ENCODE results near the gene PCDHGA9.
"Not testable (repeated sequence)": the region's sequence is repeated elsewhere in the genome, so short reads cannot be mapped to it uniquely, and the experiment has no call there.

The PCDHGA9 gene

GRCh38 chr5:141383345-141383744, 19.2 kb upstream of the PCDHGA9 start:
- no peak for DNase-seq (ENCODE audit: low read depth, low spot score)

GRCh38 chr5:141384471-141385267, 17.9 kb upstream of the PCDHGA9 start:
- no peak for DNase-seq (ENCODE audit: low read depth, low spot score)

DNA sequence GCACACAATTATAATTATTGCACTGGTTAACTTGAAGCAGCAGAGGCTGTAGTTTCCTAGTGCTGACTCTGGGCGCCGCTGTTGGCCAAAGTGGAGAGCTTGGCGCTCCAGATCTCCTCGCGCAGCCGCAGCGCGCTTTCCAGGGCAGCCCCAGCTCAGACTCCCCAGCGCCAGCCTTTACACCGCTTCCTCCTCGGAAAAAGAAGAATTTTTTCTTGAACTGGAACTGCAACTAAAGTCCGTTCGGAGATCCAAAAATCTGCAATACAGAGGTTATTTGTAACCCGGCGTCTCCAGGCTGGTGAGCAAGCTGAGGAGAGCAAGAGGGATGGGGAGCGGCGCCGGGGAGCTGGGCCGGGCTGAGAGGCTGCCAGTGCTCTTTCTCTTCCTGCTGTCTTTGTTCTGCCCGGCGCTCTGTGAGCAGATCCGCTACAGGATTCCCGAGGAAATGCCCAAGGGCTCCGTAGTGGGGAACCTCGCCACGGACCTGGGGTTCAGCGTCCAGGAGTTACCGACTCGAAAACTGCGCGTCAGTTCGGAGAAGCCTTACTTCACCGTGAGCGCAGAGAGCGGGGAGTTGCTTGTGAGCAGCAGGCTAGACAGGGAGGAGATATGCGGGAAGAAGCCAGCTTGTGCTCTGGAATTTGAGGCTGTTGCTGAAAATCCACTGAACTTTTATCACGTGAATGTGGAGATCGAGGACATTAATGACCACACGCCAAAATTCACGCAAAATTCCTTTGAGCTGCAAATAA, 14.8 kb upstream of the PCDHGA9 start, which contains the start of gene PCDHGB4:
Gene PCDHGB4 (plus strand): TSS at position 142 of the 755 bp plus-strand sequence. CDS start 187 bp downstream, at position 329.
- DNase-seq (ENCODE audit: low read depth, low spot score) = peak; percentile 62

GRCh38 chr5:141388661-141389060, 13.9 kb upstream of the PCDHGA9 start:
- DNase-seq (ENCODE audit: low read depth, low spot score) = no peak

DNA sequence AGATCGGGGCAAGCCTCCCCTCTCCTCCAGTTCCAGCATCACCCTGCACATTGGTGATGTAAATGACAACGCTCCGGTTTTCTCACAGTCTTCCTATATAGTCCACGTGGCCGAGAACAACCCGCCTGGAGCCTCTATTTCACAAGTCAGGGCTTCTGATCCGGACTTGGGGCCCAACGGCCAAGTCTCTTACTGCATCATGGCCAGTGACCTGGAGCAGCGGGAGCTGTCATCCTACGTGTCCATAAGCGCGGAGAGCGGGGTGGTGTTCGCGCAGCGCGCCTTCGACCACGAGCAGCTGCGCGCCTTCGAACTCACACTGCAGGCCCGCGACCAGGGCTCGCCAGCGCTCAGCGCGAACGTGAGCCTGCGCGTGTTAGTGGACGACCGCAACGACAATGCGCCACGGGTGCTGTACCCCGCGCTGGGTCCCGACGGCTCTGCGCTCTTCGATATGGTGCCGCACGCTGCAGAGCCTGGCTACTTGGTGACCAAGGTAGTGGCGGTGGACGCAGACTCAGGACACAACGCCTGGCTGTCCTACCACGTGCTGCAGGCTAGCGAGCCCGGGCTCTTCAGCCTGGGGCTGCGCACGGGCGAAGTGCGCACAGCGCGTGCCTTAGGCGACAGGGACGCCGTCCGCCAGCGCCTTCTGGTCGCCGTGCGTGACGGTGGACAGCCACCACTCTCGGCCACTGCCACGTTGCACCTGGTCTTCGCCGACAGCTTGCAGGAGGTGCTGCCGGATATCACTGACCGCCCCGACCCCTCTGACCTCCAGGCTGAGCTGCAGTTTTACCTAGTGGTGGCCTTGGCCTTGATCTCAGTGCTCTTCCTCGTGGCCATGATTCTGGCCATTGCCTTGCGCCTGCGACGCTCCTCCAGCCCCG, 13.2 kb upstream of the PCDHGA9 start:
- no peak for DNase-seq (ENCODE audit: low read depth, low spot score)

GRCh38 chr5:141392429-141393198, 10.0 kb upstream of the PCDHGA9 start, which contains the start of gene PCDHGA8:
Gene PCDHGA8 (plus strand): TSS chr5:141392633. CDS start chr5:141392814, 181 bp downstream.
- no peak for DNase-seq (ENCODE audit: low read depth, low spot score)

- DNase-seq (ENCODE audit: low read depth, low spot score) = no peak
These were observed 9.3 kb upstream of the PCDHGA9 start for GRCh38 chr5:141393267-141393666.

DNA sequence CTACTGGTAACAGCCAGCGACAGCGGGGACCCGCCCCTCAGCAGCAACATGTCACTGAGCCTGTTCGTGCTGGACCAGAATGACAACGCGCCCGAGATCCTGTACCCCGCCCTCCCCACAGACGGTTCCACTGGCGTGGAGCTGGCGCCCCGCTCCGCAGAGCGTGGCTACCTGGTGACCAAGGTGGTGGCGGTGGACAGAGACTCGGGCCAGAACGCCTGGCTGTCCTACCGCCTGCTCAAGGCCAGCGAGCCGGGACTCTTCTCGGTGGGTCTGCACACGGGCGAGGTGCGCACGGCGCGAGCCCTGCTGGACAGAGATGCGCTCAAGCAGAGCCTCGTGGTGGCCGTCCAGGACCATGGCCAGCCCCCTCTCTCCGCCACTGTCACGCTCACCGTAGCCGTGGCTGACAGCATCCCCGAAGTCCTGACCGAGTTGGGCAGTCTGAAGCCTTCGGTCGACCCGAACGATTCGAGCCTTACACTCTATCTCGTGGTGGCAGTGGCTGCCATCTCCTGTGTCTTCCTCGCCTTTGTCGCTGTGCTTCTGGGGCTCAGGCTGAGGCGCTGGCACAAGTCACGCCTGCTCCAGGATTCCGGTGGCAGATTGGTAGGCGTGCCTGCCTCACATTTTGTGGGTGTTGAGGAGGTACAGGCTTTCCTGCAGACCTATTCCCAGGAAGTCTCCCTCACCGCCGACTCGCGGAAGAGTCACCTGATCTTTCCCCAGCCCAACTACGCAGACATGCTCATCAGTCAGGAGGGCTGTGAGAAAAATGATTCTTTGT, 8.0 kb upstream of the PCDHGA9 start:
- not testable (repeated sequence) for DNase-seq (ENCODE audit: low read depth, low spot score)

GRCh38 chr5:141397756-141398551, 4.6 kb upstream of the PCDHGA9 start, which contains the start of gene PCDHGB5:
Gene PCDHGB5 (plus strand): TSS chr5:141397947. CDS start chr5:141398128, 181 bp downstream.
- DNase-seq (ENCODE audit: low read depth, low spot score) = peak; percentile 66

GRCh38 chr5:141398608-141399007, 4.0 kb upstream of the PCDHGA9 start:
- no peak for DNase-seq (ENCODE audit: low read depth, low spot score)

DNA sequence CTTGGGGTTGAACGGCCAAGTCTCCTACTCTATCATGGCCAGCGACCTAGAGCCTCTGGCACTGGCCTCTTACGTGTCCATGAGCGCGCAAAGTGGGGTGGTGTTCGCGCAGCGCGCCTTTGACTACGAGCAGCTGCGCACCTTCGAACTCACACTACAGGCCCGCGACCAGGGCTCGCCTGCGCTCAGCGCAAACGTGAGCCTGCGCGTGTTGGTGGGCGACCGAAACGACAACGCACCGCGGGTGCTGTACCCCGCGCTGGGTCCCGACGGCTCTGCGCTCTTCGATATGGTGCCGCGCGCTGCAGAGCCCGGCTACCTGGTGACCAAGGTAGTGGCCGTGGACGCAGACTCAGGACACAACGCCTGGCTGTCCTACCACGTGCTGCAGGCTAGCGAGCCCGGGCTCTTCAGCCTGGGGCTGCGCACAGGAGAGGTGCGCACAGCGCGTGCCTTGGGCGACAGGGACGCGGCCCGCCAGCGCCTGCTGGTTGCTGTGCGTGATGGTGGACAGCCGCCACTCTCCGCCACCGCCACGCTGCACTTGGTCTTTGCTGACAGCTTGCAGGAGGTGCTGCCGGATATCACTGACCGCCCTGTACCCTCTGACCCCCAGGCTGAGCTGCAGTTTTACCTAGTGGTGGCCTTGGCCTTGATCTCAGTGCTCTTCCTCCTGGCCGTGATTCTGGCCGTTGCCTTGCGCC, 2.9 kb upstream of the PCDHGA9 start:
- no peak for DNase-seq (ENCODE audit: low read depth, low spot score)

GRCh38 chr5:141403387-141403786, 809 bp downstream of the PCDHGA9 start:
- no peak for DNase-seq (ENCODE audit: low read depth, low spot score)

DNA sequence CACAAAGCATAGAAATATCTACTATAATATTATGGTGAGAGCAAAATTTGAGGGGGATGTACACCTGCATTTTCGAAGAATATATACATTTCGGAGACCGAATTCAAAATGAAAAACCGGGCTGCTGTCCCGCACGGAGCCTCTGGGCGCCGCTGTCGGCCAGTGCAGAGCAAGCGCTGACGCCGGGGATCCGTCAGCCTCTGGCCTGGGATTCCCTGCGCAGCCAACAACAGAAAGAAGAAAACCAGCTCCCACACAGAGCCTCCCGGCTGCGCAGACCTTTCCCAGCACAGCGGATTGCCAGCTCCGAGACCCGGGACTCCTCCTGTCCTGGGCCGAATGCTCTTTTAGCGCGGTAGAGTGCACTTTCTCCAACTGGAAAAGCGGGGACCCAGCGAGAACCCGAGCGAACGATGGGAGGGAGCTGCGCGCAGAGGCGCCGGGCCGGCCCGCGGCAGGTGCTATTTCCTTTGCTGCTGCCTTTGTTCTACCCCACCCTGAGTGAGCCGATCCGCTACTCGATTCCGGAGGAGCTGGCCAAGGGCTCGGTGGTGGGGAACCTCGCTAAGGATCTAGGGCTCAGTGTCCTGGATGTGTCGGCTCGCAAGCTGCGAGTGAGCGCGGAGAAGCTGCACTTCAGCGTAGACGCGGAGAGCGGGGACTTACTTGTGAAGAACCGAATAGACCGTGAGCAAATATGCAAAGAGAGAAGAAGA, 5.4 kb downstream of the PCDHGA9 start, which contains the start of gene PCDHGB6:
Gene PCDHGB6 (plus strand): TSS at position 232 of the 716 bp plus-strand sequence. CDS start 182 bp downstream, at position 414.
- DNase-seq (ENCODE audit: low read depth, low spot score) = peak; percentile 62

- no peak for DNase-seq (ENCODE audit: low read depth, low spot score)
These were observed 7.2 kb downstream of the PCDHGA9 start for GRCh38 chr5:141409598-141410306.

DNA sequence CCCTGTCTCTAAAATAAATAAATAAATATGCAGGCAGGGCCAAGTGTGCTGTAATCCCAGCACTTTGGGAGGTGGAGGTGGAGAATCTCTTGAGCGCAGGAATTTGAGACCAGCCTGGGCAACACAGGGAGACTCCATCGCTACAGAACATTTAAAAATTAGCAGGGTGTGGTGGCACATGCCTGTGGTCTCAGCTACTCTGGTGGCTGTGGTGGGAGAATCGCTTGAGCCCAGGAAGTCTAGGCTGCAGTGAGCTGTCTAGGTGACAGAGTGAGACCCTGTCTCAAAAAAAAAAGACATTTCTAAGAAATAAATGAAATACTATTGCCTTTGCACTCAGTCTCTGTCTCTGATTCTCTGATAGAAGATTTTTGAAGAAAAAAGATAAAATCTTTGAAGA, 9.0 kb downstream of the PCDHGA9 start:
- DNase-seq (ENCODE audit: low read depth, low spot score) = no peak

DNA sequence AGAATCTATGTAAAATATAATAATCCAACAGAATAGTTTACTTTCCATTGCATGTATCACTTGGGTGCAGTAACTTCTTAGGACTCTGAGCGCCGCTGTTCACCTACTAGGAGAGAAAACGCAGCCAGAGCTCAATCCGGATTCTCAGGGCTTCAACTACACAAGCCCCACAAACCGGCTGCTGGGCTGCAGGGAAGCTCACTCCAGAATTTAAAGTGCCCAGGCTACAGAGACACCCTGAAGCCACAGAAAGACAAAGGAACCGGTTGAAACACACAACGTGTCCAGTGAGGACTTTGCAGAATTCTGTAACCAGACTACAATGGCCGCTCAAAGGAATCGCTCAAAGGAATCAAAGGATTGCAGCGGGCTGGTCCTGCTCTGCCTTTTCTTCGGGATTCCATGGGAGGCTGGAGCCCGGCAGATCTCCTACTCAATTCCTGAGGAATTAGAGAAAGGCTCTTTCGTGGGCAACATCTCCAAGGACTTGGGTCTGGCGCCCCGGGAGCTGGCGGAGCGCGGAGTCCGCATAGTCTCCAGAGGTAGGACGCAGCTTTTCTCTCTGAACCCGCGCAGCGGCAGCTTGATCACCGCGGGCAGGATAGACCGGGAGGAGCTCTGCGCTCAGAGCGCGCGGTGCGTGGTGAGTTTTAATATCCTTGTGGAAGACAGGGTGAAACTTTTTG, 10.4 kb downstream of the PCDHGA9 start, which contains the start of gene PCDHGA10:
Gene PCDHGA10 (plus strand): TSS at position 134 of the 686 bp plus-strand sequence. CDS start 189 bp downstream, at position 323.
- peak; percentile 70 for DNase-seq (ENCODE audit: low read depth, low spot score)

Measured in astrocyte of the hippocampus (primary cell).